ENCODE data around the gene APBA1.

APBA1 gene

DNA sequence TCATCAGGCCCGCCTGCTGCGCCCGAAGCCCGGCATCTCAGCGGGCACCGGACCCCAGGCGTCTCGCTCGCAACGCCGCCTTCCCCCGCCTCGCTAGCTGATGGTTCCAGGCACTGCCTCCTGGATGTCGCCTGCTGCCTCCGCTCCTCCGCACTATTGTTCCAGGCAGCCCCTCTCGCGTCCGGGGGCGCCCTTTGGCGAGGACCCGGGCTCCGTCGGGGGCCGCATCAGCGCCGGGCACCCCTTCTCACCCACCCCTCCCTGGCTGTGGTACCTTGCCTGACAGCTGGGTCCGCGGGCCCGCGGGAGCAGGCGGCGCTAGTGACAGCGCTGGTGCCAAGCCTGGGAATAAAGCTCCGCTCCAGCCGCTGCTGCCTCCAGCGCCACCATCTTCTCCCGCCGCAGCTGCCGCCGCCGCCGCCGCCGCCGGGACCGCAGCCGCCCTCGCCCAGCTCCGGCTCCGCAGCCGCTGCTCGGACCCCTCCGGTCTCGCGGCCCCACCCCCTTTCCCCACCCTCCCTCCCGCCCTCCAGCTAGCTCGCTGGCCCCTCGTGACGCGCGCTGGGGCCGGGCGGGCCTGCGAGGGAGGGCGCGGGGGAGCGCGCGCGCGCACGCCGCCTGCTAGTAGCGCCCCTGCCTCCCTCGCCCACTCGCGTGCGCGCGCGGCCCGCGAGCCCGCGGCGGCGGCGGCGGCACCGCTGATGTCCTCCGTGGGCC, at the start of gene APBA1:
Gene APBA1 (minus strand): TSS at position 493 of the 717 bp plus-strand sequence.
- DNase-seq (ENCODE audit: low spot score) = no peak

- no peak for DNase-seq (ENCODE audit: low spot score)
Observed at GRCh38 chr9:69719983-69720382, 47.8 kb upstream of the APBA1 start.

GRCh38 chr9:69719367-69719766, 47.2 kb upstream of the APBA1 start:
- DNase-seq (ENCODE audit: low spot score) = no peak

DNA sequence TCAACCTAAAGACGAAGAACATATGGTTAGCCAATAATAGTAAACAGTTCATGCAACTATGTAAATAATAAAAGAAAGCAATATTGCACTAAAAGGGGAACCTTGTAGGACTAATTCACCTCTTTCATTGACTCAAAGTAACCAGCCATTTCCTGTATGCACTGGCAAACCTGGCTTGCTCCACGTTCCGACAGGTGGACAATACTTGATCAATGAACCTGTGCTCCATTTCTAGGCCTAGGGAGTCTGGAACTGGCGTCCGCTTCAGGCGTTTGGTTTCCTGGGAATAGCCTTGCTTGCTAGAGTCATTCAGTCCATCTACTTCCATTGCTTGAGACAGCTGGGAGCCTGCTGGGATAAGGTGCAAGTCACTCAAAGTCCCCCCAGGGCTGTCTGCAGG, 46.0 kb upstream of the APBA1 start:
- DNase-seq (ENCODE audit: low spot score) = no peak

GRCh38 chr9:69715825-69716224, 43.7 kb upstream of the APBA1 start:
- DNase-seq (ENCODE audit: low spot score) = no peak

GRCh38 chr9:69715096-69715495, 42.9 kb upstream of the APBA1 start:
- no peak for DNase-seq (ENCODE audit: low spot score)

DNA sequence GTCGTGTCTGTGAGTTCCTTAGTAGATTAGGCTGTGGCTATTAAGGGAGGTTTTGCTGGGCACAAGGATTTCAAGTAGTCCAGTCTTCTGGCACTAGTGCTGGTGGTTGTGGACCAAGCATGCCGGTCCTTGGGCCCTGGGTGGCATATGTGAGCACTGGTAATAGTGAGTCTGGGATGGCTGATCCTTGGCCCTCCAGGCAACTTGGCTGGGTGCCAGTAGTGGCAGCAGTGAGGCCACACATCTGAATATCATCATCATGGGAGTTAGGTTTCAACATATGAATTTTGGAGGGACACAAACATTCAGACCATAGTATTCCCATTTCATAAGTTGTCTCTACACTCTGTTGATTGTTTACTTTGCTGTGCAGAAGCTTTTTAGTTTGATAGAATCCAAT, 25.3 kb upstream of the APBA1 start:
- DNase-seq (ENCODE audit: low spot score) = no peak

- DNase-seq (ENCODE audit: low spot score) = no peak
Observed at GRCh38 chr9:69696802-69697201, 24.6 kb upstream of the APBA1 start.

DNA sequence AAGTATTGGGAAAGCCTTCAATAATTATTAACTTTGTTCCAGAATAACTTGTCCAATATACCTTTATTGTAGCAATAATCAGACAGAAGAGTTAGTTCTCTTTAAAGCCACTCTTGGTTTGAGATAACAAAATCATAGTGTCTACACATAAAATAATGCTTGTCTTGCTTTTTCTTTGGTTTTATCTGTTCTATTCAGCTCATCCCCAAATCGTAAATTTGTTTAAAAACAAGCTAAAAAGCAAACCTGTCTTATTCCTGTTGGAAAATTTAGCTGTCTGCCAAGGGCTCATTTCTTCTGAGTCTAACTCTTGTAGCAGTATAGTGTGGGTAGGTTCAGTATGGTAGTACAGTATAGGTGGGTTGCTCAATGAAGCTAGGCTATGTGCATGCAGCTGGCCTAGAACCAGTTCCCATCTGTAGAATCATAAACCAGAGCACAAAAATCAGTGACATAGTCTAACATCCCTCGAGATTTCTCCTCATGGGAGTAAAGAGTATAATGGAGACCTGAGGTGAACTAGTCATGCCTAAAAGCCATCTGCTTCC, 17.9 kb upstream of the APBA1 start:
- no peak for DNase-seq (ENCODE audit: low spot score)

- no peak for DNase-seq (ENCODE audit: low spot score)
Observed at GRCh38 chr9:69683927-69684326, 11.8 kb upstream of the APBA1 start.

GRCh38 chr9:69678843-69679538, 6.8 kb upstream of the APBA1 start:
- no peak for DNase-seq (ENCODE audit: low spot score)

DNA sequence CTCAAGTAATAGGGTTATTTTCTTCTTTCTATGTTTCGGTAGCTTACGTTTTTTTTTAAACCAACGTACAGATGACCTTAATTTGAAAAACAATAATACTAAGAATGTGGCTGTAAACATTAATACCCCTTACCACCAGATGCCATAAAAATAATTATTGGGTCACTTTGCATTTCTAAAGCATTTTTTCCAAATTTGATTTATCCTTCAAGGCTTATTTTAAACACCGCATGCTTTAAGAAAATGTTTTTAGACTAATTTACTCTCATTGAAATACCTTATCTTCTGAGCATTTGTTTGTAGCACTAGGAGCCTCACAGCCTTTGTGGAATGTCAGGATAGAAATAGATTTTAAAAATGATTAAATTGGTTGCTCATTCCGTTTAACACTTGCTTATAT, 5.8 kb upstream of the APBA1 start:
- no peak for DNase-seq (ENCODE audit: low spot score)

DNA sequence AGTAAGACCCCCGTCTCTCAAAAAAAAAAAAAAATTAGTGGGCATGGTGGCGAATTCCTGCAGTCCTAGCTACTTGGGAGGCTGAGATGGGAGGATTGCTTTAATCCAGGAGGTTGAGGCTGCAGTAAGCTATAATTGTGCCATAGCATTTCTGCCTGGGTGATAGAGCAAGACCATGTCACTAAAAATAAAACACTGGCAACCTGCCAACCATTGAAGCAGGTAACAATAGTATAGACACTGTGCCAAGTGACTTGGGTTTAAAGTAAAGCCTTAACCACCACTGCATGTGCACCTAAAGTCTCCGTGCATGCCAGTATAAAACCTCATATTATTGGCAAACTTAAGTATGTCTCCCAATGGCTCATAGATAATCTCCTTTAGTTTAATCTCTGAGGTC, 3.4 kb upstream of the APBA1 start:
- no peak for DNase-seq (ENCODE audit: low spot score)

- DNase-seq (ENCODE audit: low spot score) = no peak
Observed at GRCh38 chr9:69674716-69675438, 2.7 kb upstream of the APBA1 start.

DNA sequence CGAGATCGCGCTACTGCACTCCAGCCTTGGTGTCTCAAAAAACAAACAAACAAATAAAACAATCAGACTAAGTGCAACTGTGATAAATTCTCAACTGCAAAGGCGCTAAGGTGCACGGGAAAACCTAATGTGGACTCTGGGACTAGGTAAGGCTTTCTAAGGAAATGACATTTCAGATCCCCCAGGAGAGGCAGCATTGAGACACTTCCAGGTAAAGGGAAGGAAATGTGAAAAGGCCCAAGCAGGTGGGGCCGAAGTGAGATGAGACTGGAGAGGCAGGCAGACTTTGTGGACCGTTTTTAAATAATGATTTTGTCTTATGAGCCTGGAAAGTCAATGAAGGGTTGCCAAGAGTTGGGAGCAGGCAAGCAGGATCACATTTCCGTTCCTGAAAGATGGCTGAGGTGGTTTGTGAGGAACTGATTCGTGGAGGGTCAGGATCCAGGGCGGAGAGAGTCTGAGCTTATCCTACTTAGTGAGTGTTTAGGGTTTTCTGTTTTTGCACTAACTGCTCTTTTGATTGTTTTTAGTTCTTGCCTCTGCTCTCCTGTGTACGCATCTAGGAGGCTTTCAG, 2.0 kb upstream of the APBA1 start:
- DNase-seq (ENCODE audit: low spot score) = no peak

DNA sequence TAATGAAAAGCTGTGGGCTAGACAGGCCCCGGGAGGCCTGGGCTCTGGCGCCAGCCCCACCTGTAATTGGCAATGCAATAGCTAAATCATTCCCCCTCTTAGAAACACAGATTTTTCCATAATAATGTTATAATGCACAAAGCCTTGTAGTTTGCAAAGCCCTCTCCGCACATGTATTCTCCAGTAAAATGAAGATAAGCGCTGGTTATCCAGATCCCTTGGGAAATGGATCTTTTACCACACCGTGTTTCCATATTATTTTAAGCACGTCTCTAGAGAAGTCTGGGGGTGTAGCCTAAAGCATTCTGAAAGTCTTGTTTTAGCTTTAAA, 1.1 kb upstream of the APBA1 start:
- no peak for DNase-seq (ENCODE audit: low spot score)

DNA sequence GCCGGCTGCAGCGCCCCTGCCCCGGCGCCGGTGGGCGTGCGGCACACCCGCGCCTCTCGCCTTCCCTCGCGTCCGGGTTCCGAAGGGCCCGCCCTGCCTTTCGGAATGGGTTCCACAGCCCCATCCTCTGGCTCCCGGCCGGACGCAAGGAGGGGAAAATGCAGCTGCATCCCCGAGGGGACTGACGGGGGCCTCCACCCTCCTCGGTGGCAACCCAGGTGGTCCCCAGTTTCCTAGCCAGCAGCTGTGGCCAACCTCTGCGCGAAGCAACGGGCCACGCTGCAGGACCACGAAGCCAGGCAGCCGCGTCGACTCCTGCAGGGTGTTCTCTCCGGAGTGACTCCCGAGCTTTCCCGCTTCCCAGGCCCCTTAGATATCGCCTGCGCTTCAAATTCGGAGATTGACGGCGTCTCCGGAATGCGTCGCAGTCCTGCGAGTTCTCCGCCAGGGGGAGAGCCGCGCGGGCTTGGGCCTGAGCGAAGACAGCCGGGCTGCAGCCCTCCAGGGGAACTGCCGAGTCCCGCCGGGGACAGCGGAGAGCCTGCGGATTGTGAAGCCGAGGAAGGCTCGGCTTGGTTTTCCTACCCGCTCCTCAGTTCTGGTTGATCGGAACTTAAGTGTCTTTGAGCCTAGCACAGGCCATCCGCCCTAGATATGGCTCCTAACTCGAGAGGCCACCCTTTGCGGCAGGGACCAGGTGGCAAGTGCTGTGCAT, 582 bp upstream of the APBA1 start:
- no peak for DNase-seq (ENCODE audit: low spot score)

DNA sequence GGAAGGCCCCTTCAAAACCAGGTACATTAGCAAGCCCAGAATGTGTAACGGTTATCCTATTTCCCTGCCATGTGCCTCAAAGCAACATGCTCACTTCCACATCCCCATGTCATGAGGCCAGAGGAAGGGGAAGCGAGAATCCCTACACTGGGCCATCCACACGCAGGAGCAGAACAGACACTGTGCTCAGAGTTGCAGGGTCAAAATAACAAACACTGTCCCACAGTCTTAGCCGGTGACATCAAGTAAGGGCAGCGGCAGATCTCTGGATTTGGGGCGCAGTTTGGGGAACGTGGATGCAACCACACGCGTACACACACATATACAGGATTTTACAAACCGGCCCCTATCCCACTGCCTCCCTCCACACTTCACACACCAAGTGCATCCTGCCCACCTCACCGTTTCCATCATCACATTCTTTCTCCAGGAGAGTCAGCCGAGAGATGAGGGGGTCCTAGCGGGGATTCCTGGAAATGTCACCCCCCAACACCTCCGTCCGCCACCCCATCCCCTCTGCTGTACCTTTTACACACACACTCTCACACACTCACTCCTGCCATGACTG, 776 bp downstream of the APBA1 start:
- no peak for DNase-seq (ENCODE audit: low spot score)

DNA sequence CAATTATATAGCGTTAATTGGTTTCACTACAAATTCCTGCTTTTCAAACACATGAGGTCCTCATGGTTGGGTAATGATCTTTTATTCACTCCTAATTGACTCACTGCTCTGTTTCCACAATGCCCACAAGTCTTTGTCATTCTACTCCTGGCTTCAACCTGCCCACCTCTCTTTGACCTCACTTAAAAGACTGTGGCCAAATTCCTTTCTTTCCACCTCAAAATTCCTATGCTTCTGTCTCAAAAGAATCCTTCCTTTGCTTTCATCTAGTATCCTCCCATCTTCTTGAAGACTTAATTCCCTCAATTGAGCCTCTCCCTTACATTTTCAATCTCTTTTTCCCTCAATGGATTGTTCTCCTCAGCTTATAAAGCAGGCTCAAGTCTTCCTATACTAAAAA, 4.9 kb downstream of the APBA1 start:
- no peak for DNase-seq (ENCODE audit: low spot score)

- DNase-seq (ENCODE audit: low spot score) = no peak
Observed at GRCh38 chr9:69660304-69660703, 11.9 kb downstream of the APBA1 start.

- DNase-seq (ENCODE audit: low spot score) = no peak
Observed at GRCh38 chr9:69658987-69659675, 13.0 kb downstream of the APBA1 start.

All from hematopoietic multipotent progenitor cell treated with erythropoietin and hydrocortisone succinate and interleukin-3 and kit ligand, for 17 days (in vitro differentiated cells).